Measurements from ENCODE around the gene PALB2. TPM values are rescaled to one million over a fixed set of nuclear protein-coding genes. Genes with fewer than 3 reads are reported as not detected.

Gene PALB2
- total and polyA plus RNA-seq, 2 of the 13 experiments (the other 11 are each of a cell fraction or from before 2014, with no cell fraction given) = 12.1 to 40.9 TPM

GRCh38 chr16:23640931-23641765 is at the start of gene PALB2, which contains the start of gene DCTN5 (continued):
- TF ChIP-seq, protein P1, sequence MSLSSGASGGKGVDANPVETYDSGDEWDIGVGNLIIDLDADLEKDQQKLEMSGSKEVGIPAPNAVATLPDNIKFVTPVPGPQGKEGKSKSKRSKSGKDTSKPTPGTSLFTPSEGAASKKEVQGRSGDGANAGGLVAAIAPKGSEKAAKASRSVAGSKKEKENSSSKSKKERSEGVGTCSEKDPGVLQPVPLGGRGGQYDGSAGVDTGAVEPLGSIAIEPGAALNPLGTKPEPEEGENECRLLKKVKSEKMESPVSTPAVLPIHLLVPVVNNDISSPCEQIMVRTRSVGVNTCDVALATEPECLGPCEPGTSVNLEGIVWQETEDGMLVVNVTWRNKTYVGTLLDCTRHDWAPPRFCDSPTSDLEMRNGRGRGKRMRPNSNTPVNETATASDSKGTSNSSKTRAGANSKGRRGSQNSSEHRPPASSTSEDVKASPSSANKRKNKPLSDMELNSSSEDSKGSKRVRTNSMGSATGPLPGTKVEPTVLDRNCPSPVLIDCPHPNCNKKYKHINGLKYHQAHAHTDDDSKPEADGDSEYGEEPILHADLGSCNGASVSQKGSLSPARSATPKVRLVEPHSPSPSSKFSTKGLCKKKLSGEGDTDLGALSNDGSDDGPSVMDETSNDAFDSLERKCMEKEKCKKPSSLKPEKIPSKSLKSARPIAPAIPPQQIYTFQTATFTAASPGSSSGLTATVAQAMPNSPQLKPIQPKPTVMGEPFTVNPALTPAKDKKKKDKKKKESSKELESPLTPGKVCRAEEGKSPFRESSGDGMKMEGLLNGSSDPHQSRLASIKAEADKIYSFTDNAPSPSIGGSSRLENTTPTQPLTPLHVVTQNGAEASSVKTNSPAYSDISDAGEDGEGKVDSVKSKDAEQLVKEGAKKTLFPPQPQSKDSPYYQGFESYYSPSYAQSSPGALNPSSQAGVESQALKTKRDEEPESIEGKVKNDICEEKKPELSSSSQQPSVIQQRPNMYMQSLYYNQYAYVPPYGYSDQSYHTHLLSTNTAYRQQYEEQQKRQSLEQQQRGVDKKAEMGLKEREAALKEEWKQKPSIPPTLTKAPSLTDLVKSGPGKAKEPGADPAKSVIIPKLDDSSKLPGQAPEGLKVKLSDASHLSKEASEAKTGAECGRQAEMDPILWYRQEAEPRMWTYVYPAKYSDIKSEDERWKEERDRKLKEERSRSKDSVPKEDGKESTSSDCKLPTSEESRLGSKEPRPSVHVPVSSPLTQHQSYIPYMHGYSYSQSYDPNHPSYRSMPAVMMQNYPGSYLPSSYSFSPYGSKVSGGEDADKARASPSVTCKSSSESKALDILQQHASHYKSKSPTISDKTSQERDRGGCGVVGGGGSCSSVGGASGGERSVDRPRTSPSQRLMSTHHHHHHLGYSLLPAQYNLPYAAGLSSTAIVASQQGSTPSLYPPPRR (CRISPR knock-in tag; IDR thresholded peaks at IDR 0.05; ENCODE audit: borderline replicate concordance) = peak; percentile 86
- TF ChIP-seq ARNTL (CRISPR knock-in tag; IDR thresholded peaks at IDR 0.05) = peak; percentile 73; the same call in 1 of the 2 replicates
- TF ChIP-seq STAT5B (CRISPR knock-in tag; IDR thresholded peaks at IDR 0.05) = peak; percentile 88; the same call in 1 of the 2 replicates
- peak; percentile 68; the same call in 1 of the 2 replicates for TF ChIP-seq SMAD3 (CRISPR knock-in tag; IDR thresholded peaks at IDR 0.05)
- peak; percentile 90; the same call in 1 of the 2 replicates for TF ChIP-seq MTF1 (CRISPR knock-in tag; IDR thresholded peaks at IDR 0.05)
- TF ChIP-seq ZNF367 (CRISPR knock-in tag; IDR thresholded peaks at IDR 0.05; ENCODE audit: borderline replicate concordance) = peak; percentile 96
- peak; percentile 55 for TF ChIP-seq FOXA3 (CRISPR knock-in tag; IDR thresholded peaks at IDR 0.05)
- TF ChIP-seq ZBTB43 (CRISPR knock-in tag; conservative IDR thresholded peaks at IDR 0.05) = peak; percentile 97
- peak; percentile 97 for TF ChIP-seq ELF1 (CRISPR knock-in tag; IDR thresholded peaks at IDR 0.05)
- TF ChIP-seq ZBTB20 (CRISPR knock-in tag; IDR thresholded peaks at IDR 0.05; ENCODE audit: borderline replicate concordance, low read depth) = peak; percentile 83; the same call in 1 of the 2 replicates
- no peak for TF ChIP-seq SRSF4 (IDR thresholded peaks at IDR 0.05; ENCODE audit: low read depth, low read length, poor library complexity, severe bottlenecking)
- TF ChIP-seq ZNF558 (CRISPR knock-in tag; IDR thresholded peaks at IDR 0.05; ENCODE audit: borderline replicate concordance) = peak; percentile 98; the same call in 1 of the 2 replicates
- TF ChIP-seq, protein P2, sequence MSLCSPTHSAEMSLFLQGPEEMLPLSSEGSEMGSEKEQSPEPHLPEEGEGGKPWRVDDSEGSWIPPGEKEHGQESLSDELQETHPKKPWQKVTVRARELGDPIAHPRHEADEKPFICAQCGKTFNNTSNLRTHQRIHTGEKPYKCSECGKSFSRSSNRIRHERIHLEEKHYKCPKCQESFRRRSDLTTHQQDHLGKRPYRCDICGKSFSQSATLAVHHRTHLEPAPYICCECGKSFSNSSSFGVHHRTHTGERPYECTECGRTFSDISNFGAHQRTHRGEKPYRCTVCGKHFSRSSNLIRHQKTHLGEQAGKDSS (CRISPR knock-in tag; IDR thresholded peaks at IDR 0.05; ENCODE audit: borderline replicate concordance, low read depth) = peak; percentile 54; the same call in 1 of the 2 replicates
- TF ChIP-seq CBX2 (IDR thresholded peaks at IDR 0.05; ENCODE audit: low read depth, low read length) = no peak
- TF ChIP-seq CBX2 (CRISPR knock-in tag; IDR thresholded peaks at IDR 0.05; ENCODE audit: low read depth) = no peak
- TF ChIP-seq TRAFD1 (CRISPR knock-in tag; IDR thresholded peaks at IDR 0.05; ENCODE audit: borderline replicate concordance) = no peak; the same call in 1 of the 2 replicates
- TF ChIP-seq ZNF569 (CRISPR knock-in tag; IDR thresholded peaks at IDR 0.05; ENCODE audit: borderline replicate concordance) = peak; percentile 1; the same call in 1 of the 2 replicates
- peak; percentile 99 for TF ChIP-seq ZNF883 (CRISPR knock-in tag; IDR thresholded peaks at IDR 0.05; ENCODE audit: not compliant biosample characterization)
- TF ChIP-seq ZNF782 (CRISPR knock-in tag; IDR thresholded peaks at IDR 0.05; ENCODE audit: borderline replicate concordance) = peak; percentile 98

Data from HepG2 (cell line).